NT2/D1 (cell line): ENCODE data around the gene OPN4.

Experiments
- DNase-seq: peaks from one replicate; pipeline ENCODE4 v3.0.0-alpha.2; 2011; ENCODE audit warnings: low read depth, low spot score
- H3K27me3 ChIP-seq: 2 replicates; pipeline ENCODE4 v1.6.0; 2011; ENCODE audit warnings: mild to moderate bottlenecking; ENCODE audit not compliant: insufficient read length, insufficient read depth
- H3K36me3 ChIP-seq: 2 replicates; pipeline ENCODE4 v1.6.1; 2011; ENCODE audit warnings: mild to moderate bottlenecking, low read length, mixed read lengths; ENCODE audit not compliant: insufficient read depth, insufficient read length
- H3K4me1 ChIP-seq: 2 replicates; pipeline ENCODE4 v1.5.1; 2011; ENCODE audit not compliant: insufficient read depth, insufficient read length
- H3K4me3 ChIP-seq: 2 replicates; pipeline ENCODE4 v1.5.1; 2011; ENCODE audit warnings: low read depth; ENCODE audit not compliant: insufficient read length
- H3K9ac ChIP-seq: 2 replicates; pipeline ENCODE4 v1.6.0; 2011; ENCODE audit warnings: low read depth; ENCODE audit not compliant: insufficient read length
- H3K9me3 ChIP-seq: 2 replicates; pipeline ENCODE4 v1.5.1; 2011; ENCODE audit warnings: mild to moderate bottlenecking, low read length; ENCODE audit not compliant: insufficient read depth
- SUZ12 ChIP-seq: IDR thresholded peaks from 2 replicates; pipeline ENCODE4 v1.6.1; 2011; ENCODE audit not compliant: insufficient read length, insufficient read depth; ENCODE audit errors: extremely low read depth
- YY1 ChIP-seq: IDR thresholded peaks from 2 replicates; pipeline ENCODE4 v1.6.1; 2011; ENCODE audit not compliant: insufficient read length, insufficient read depth
- ZNF274 ChIP-seq: IDR thresholded peaks from 2 replicates; pipeline ENCODE4 v1.6.1; 2011; ENCODE audit warnings: mild to moderate bottlenecking, low read depth, low read length

The OPN4 gene

GRCh38 chr10:86652361-86653202, 1.8 kb upstream of the OPN4 start:
- Histone ChIP-seq H3K9me3 (no peaks in the 10 kb centered on the region), H3K4me3 (no peak overlapping the region), H3K4me1 (peaks cover 6% of the 10 kb centered on the region), H3K36me3 (no peaks in the 10 kb centered on the region), H3K9ac (no peak overlapping the region), H3K27me3 (no peaks in the 10 kb centered on the region)
- DNase-seq: no peak
- no peak for TF ChIP-seq SUZ12
- no peak for TF ChIP-seq ZNF274
- TF ChIP-seq YY1: no peak

GRCh38 chr10:86653379-86653778, 968 bp upstream of the OPN4 start:
- Histone ChIP-seq H3K9ac (no peak overlapping the region), H3K9me3 (no peaks in the 10 kb centered on the region), H3K4me1 (peaks cover 6% of the 10 kb centered on the region), H3K36me3 (no peaks in the 10 kb centered on the region), H3K27me3 (no peaks in the 10 kb centered on the region), H3K4me3 (no peak overlapping the region)
- no peak for DNase-seq
- no peak for TF ChIP-seq ZNF274
- no peak for TF ChIP-seq SUZ12
- TF ChIP-seq YY1: no peak

- H3K4me1 ChIP-seq: peaks cover 6% of the 10 kb centered on the region
- H3K27me3 ChIP-seq: no peaks in the 10 kb centered on the region
- H3K9me3 ChIP-seq: no peaks in the 10 kb centered on the region
- no peak for TF ChIP-seq YY1
- no peak for TF ChIP-seq ZNF274
- no peak for TF ChIP-seq SUZ12
- no peaks in the 10 kb centered on the region for H3K36me3 ChIP-seq
- no peak overlapping the region for H3K4me3 ChIP-seq
- H3K9ac ChIP-seq: no peak overlapping the region
- DNase-seq: no peak
Measured at GRCh38 chr10:86653987-86654386, 360 bp upstream of the OPN4 start.

GRCh38 chr10:86655173-86655540, 810 bp downstream of the OPN4 start:
- Histone ChIP-seq H3K9ac (no peak overlapping the region), H3K4me1 (peaks cover 6% of the 10 kb centered on the region), H3K4me3 (no peak overlapping the region), H3K27me3 (no peaks in the 10 kb centered on the region), H3K36me3 (no peaks in the 10 kb centered on the region), H3K9me3 (no peaks in the 10 kb centered on the region)
- TF ChIP-seq SUZ12 (no peak), YY1 (no peak), ZNF274 (no peak)
- DNase-seq: no peak

GRCh38 chr10:86655596-86655995, 1.2 kb downstream of the OPN4 start:
- peaks cover 6% of the 10 kb centered on the region for H3K4me1 ChIP-seq
- H3K9me3 ChIP-seq: no peaks in the 10 kb centered on the region
- TF ChIP-seq SUZ12 (no peak), ZNF274 (no peak), YY1 (no peak)
- H3K9ac ChIP-seq: no peak overlapping the region
- H3K36me3 ChIP-seq: no peaks in the 10 kb centered on the region
- no peaks in the 10 kb centered on the region for H3K27me3 ChIP-seq
- H3K4me3 ChIP-seq: no peak overlapping the region
- no peak for DNase-seq

GRCh38 chr10:86657011-86657395, 2.7 kb downstream of the OPN4 start:
- H3K4me3 ChIP-seq: no peak overlapping the region
- TF ChIP-seq YY1 (no peak), SUZ12 (no peak), ZNF274 (no peak)
- H3K9me3 ChIP-seq: no peaks in the 10 kb centered on the region
- no peak overlapping the region for H3K9ac ChIP-seq
- H3K4me1 ChIP-seq: peaks cover 6% of the 10 kb centered on the region
- H3K36me3 ChIP-seq: no peaks in the 10 kb centered on the region
- no peaks in the 10 kb centered on the region for H3K27me3 ChIP-seq
- DNase-seq: no peak

GRCh38 chr10:86657396-86658011, 3.2 kb downstream of the OPN4 start:
- no peak for DNase-seq
- H3K9me3 ChIP-seq: no peaks in the 10 kb centered on the region
- H3K9ac ChIP-seq: no peak overlapping the region
- no peak for TF ChIP-seq SUZ12
- no peak for TF ChIP-seq ZNF274
- no peak for TF ChIP-seq YY1
- H3K4me1 ChIP-seq: peaks cover 2% of the 10 kb centered on the region
- no peaks in the 10 kb centered on the region for H3K27me3 ChIP-seq
- no peak overlapping the region for H3K4me3 ChIP-seq
- no peaks in the 10 kb centered on the region for H3K36me3 ChIP-seq
